Uterus (tissue), 2 donors: Measurements from ENCODE around the gene PIGW.

Experiments
- CTCF ChIP-seq, 4 experiments: fragments of 200-600 bp in 2 of 4; fragments of 450-650 bp in 2 of 4; sonication (generic) in 2 of 4; IDR thresholded peaks; one replicate each; pipeline ENCODE4 v1.5.1; 2016 to 2019; ENCODE audit warnings: antibody characterized with exemption in 4 of 4, mild to moderate bottlenecking in 2 of 4, moderate library complexity in 1 of 4
- POLR2A ChIP-seq, 2 donors: fragments of 450-650 bp; IDR thresholded peaks; one replicate each; pipeline ENCODE4 v1.6.1; 2016; ENCODE audit warnings: antibody characterized with exemption in 2 of 2, mild to moderate bottlenecking in 1 of 2, moderate library complexity in 1 of 2

- TF ChIP-seq CTCF (IDR thresholded peaks at IDR 0.05) (peak in 1 of 4 experiments; percentile 47), POLR2A (IDR thresholded peaks at IDR 0.05) (peak; percentile 57 to 60)
Measured at GRCh38 chr17:36486204-36487194, 48.3 kb upstream of the PIGW start, which contains the start of gene ZNHIT3.
